NCI-H2171 treated with DMSO at 0.1 percent for 48 hours (cell line): ENCODE data around the gene AGPS.
"Not testable (repeated sequence)": the region's sequence is repeated elsewhere in the genome, so short reads cannot be mapped to it uniquely, and the experiment has no call there.

Source experiments
- DNase-seq: peaks from one replicate; lab custom pipeline; 2025; lab: John Stamatoyannopoulos, UW

AGPS gene

GRCh38 chr2:177392373-177393202 is at the start of gene AGPS:
Gene AGPS (plus strand): TSS chr2:177392773. CDS start chr2:177392790, 17 bp downstream.
- peak; percentile 79 for DNase-seq

GRCh38 chr2:177343773-177344172 is 48.8 kb upstream of the AGPS start:
- no peak for DNase-seq

- DNase-seq, result no peak
Observed at GRCh38 chr2:177344316-177344715, 48.3 kb upstream of the AGPS start.

- no peak for DNase-seq
Observed at GRCh38 chr2:177346192-177346591, 46.4 kb upstream of the AGPS start.

GRCh38 chr2:177347570-177347969 is 45.0 kb upstream of the AGPS start:
- DNase-seq, result no peak

- no peak for DNase-seq
Observed at GRCh38 chr2:177348118-177348654, 44.4 kb upstream of the AGPS start.

- no peak for DNase-seq
Observed at GRCh38 chr2:177348733-177349693, 43.6 kb upstream of the AGPS start.

GRCh38 chr2:177350624-177351023 is 41.9 kb upstream of the AGPS start:
- not testable (repeated sequence) for DNase-seq

- DNase-seq, result not testable (repeated sequence)
Observed at GRCh38 chr2:177351121-177351520, 41.5 kb upstream of the AGPS start.

- no peak for DNase-seq
Observed at GRCh38 chr2:177352441-177353186, 40.0 kb upstream of the AGPS start.

GRCh38 chr2:177353187-177353478 is 39.4 kb upstream of the AGPS start:
- DNase-seq, result no peak

GRCh38 chr2:177354541-177354940 is 38.0 kb upstream of the AGPS start:
- DNase-seq, result not testable (repeated sequence)

- no peak for DNase-seq
Observed at GRCh38 chr2:177355874-177356273, 36.7 kb upstream of the AGPS start.

GRCh38 chr2:177359836-177360595 is 32.6 kb upstream of the AGPS start:
- DNase-seq, result no peak

- DNase-seq, result no peak
Observed at GRCh38 chr2:177362499-177362898, 30.1 kb upstream of the AGPS start.

- no peak for DNase-seq
Observed at GRCh38 chr2:177363332-177363731, 29.2 kb upstream of the AGPS start.

- not testable (repeated sequence) for DNase-seq
Observed at GRCh38 chr2:177365764-177366163, 26.8 kb upstream of the AGPS start.

GRCh38 chr2:177368023-177368422 is 24.6 kb upstream of the AGPS start:
- not testable (repeated sequence) for DNase-seq

GRCh38 chr2:177379354-177379753 is 13.2 kb upstream of the AGPS start:
- no peak for DNase-seq

GRCh38 chr2:177380181-177380580 is 12.4 kb upstream of the AGPS start:
- peak; percentile 51 for DNase-seq

- DNase-seq, result no peak
Observed at GRCh38 chr2:177383935-177384334, 8.6 kb upstream of the AGPS start.
